ENCODE measurements around the gene OVOL1. TPM values are rescaled to one million over a fixed set of nuclear protein-coding genes. Genes with fewer than 3 reads are reported as not detected.
"Not testable (repeated sequence)": the region's sequence is repeated elsewhere in the genome, so short reads cannot be mapped to it uniquely, and the experiment has no call there.

Gene OVOL1
- total RNA-seq, 3 donors from 2014 or later (not counting 1 experiment from before 2014, with no cell fraction given), result 0.11 to 0.12 TPM; not detected in 1

GRCh38 chr11:65745049-65745448 is 41.8 kb upstream of the OVOL1 start:
- WGBS (ENCODE audit: insufficient coverage), result 93% methylated on average over 17 of the region's 17 CpGs
- H3K4me3 ChIP-seq (ENCODE audit: low read length), result no peak overlapping the region
- no peaks in the 10 kb centered on the region for H3K4me1 ChIP-seq (ENCODE audit: control insufficient read depth, insufficient read depth, low read length)
- intact Hi-C loops (cut with micrococcal nuclease), result no loop called here
- H3K4me1 Mint-ChIP-seq, result no peaks in the 10 kb centered on the region
- H3K27ac Mint-ChIP-seq, result no peak overlapping the region
- ATAC-seq, result no peak
- no peak for DNase-seq
- H3K27me3 Mint-ChIP-seq (ENCODE audit: low read depth in 2 of 2), result peaks cover 28% of the 10 kb centered on the region in 2 donors
- no peak overlapping the region for H3K27ac ChIP-seq (ENCODE audit: low read length)
- no peaks in the 10 kb centered on the region for H3K9me3 Mint-ChIP-seq
- peaks cover 3% of the 10 kb centered on the region for H3K27me3 ChIP-seq (ENCODE audit: control insufficient read depth, insufficient read depth, low read length)
- H3K9me3 ChIP-seq (ENCODE audit: control insufficient read depth, insufficient read depth, low read length), result no peaks in the 10 kb centered on the region
- H3K4me3 Mint-ChIP-seq, result no peak overlapping the region
- TF ChIP-seq CTCF (IDR thresholded peaks at IDR 0.05), result no peak
- H3K36me3 ChIP-seq (ENCODE audit: control insufficient read depth, insufficient read depth, low read length), result no peaks in the 10 kb centered on the region
- H3K36me3 Mint-ChIP-seq, result no peaks in the 10 kb centered on the region

GRCh38 chr11:65762169-65762568 is 24.7 kb upstream of the OVOL1 start:
- H3K27me3 Mint-ChIP-seq (ENCODE audit: low read depth in 2 of 2); H3K9me3 Mint-ChIP-seq; H3K4me3 ChIP-seq (ENCODE audit: low read length); H3K36me3 Mint-ChIP-seq; H3K4me3 Mint-ChIP-seq; ATAC-seq; H3K4me1 Mint-ChIP-seq; H3K27ac Mint-ChIP-seq; H3K4me1 ChIP-seq (ENCODE audit: control insufficient read depth, insufficient read depth, low read length); H3K27me3 ChIP-seq (ENCODE audit: control insufficient read depth, insufficient read depth, low read length); H3K27ac ChIP-seq (ENCODE audit: low read length); DNase-seq; H3K9me3 ChIP-seq (ENCODE audit: control insufficient read depth, insufficient read depth, low read length); intact Hi-C loops (cut with micrococcal nuclease); H3K36me3 ChIP-seq (ENCODE audit: control insufficient read depth, insufficient read depth, low read length): not testable (repeated sequence)
- no CpG with 5 or more reads among the region's 5 CpGs for WGBS (ENCODE audit: insufficient coverage)

GRCh38 chr11:65762816-65763215 is 24.0 kb upstream of the OVOL1 start:
- ATAC-seq; intact Hi-C loops (cut with micrococcal nuclease); H3K9me3 Mint-ChIP-seq; H3K27ac Mint-ChIP-seq; H3K4me3 Mint-ChIP-seq; H3K4me1 Mint-ChIP-seq; H3K27ac ChIP-seq (ENCODE audit: low read length); H3K4me1 ChIP-seq (ENCODE audit: control insufficient read depth, insufficient read depth, low read length); H3K9me3 ChIP-seq (ENCODE audit: control insufficient read depth, insufficient read depth, low read length); H3K4me3 ChIP-seq (ENCODE audit: low read length); DNase-seq; H3K36me3 Mint-ChIP-seq; H3K27me3 Mint-ChIP-seq (ENCODE audit: low read depth in 2 of 2); H3K27me3 ChIP-seq (ENCODE audit: control insufficient read depth, insufficient read depth, low read length); H3K36me3 ChIP-seq (ENCODE audit: control insufficient read depth, insufficient read depth, low read length): not testable (repeated sequence)
- 96% methylated on average over 21 of the region's 29 CpGs for WGBS (ENCODE audit: insufficient coverage)

- Histone ChIP-seq H3K27me3 (ENCODE audit: control insufficient read depth, insufficient read depth, low read length) (no peaks in the 10 kb centered on the region), H3K9me3 (ENCODE audit: control insufficient read depth, insufficient read depth, low read length) (no peaks in the 10 kb centered on the region), H3K4me1 (ENCODE audit: control insufficient read depth, insufficient read depth, low read length) (no peaks in the 10 kb centered on the region), H3K27ac (ENCODE audit: low read length) (no peak overlapping the region), H3K36me3 (ENCODE audit: control insufficient read depth, insufficient read depth, low read length) (no peaks in the 10 kb centered on the region), H3K4me3 (ENCODE audit: low read length) (no peak overlapping the region)
- intact Hi-C loops (cut with micrococcal nuclease), result no loop called here
- Mint-ChIP-seq H3K27me3 (ENCODE audit: low read depth in 2 of 2) (no peaks in the 10 kb centered on the region), H3K36me3 (no peaks in the 10 kb centered on the region), H3K4me1 (peaks cover under 1% of the 10 kb centered on the region in 2 donors), H3K27ac (no peak overlapping the region), H3K9me3 (no peaks in the 10 kb centered on the region), H3K4me3 (no peak overlapping the region)
- no peak for DNase-seq
- no peak for TF ChIP-seq CTCF (IDR thresholded peaks at IDR 0.05)
- ATAC-seq, result no peak
- 93% methylated on average over 3 of the region's 5 CpGs for WGBS (ENCODE audit: insufficient coverage)
Measured at GRCh38 chr11:65764434-65764833, 22.4 kb upstream of the OVOL1 start.

GRCh38 chr11:65766535-65766934 is 20.3 kb upstream of the OVOL1 start:
- Histone ChIP-seq H3K27me3 (ENCODE audit: control insufficient read depth, insufficient read depth, low read length) (no peaks in the 10 kb centered on the region), H3K4me3 (ENCODE audit: low read length) (no peak overlapping the region), H3K36me3 (ENCODE audit: control insufficient read depth, insufficient read depth, low read length) (no peaks in the 10 kb centered on the region), H3K27ac (ENCODE audit: low read length) (no peak overlapping the region), H3K9me3 (ENCODE audit: control insufficient read depth, insufficient read depth, low read length) (no peaks in the 10 kb centered on the region), H3K4me1 (ENCODE audit: control insufficient read depth, insufficient read depth, low read length) (no peaks in the 10 kb centered on the region)
- DNase-seq, result no peak
- intact Hi-C loops (cut with micrococcal nuclease), result no loop called here
- ATAC-seq, result no peak
- Mint-ChIP-seq H3K27me3 (ENCODE audit: low read depth in 2 of 2) (no peaks in the 10 kb centered on the region), H3K36me3 (no peaks in the 10 kb centered on the region), H3K4me1 (peaks cover 5 to 6% of the 10 kb centered on the region in 2 donors), H3K4me3 (no peak overlapping the region), H3K27ac (no peak overlapping the region), H3K9me3 (no peaks in the 10 kb centered on the region)
- TF ChIP-seq CTCF (IDR thresholded peaks at IDR 0.05), result no peak
- 51% methylated on average over 7 of the region's 7 CpGs for WGBS (ENCODE audit: insufficient coverage)

Data from natural killer cell (primary cell).